Subcutaneous adipose tissue (tissue), 4 donors: ENCODE results near the gene VAT1L. TPM values are rescaled to one million over a fixed set of nuclear protein-coding genes. Genes with fewer than 3 reads are reported as not detected.

Source experiments
- CTCF ChIP-seq: fragments of 450-650 bp; IDR thresholded peaks from one replicate; pipeline ENCODE4 v1.5.1; 2016; ENCODE audit warnings: low read depth, mild to moderate bottlenecking, control low read depth, antibody characterized with exemption, moderate library complexity
- total RNA-seq, 4 donors: library from RNA; depleted of rRNA; stranded (reverse); fragments of >200 nt; gene quantifications; one replicate each; pipeline ENCODE4 v1.1.0, GENCODE V29; 2016

Gene VAT1L
- total RNA-seq, 4 donors from 2014 or later: 0.22 to 0.34 TPM; not detected in 2

GRCh38 chr16:77781091-77781490, 7.3 kb upstream of the VAT1L start:
- TF ChIP-seq CTCF: no peak

- no peak for TF ChIP-seq CTCF
These were observed 5.7 kb upstream of the VAT1L start for GRCh38 chr16:77782694-77783093.

- TF ChIP-seq CTCF: no peak
These were observed 3.7 kb upstream of the VAT1L start for GRCh38 chr16:77784441-77785372.

- no peak for TF ChIP-seq CTCF
These were observed 3.0 kb upstream of the VAT1L start for GRCh38 chr16:77785373-77785764.

GRCh38 chr16:77786186-77786847, 2.0 kb upstream of the VAT1L start:
- no peak for TF ChIP-seq CTCF

GRCh38 chr16:77787452-77787851, 912 bp upstream of the VAT1L start:
- no peak for TF ChIP-seq CTCF
